Measurements from ENCODE around the gene HBEGF.

Gene HBEGF

GRCh38 chr5:140327589-140327988 lies 18.8 kb downstream of the HBEGF start:
- DNase-seq, result no peak
- no peaks in the 10 kb centered on the region for H3K36me3 ChIP-seq
- no peaks in the 10 kb centered on the region for H3K4me1 ChIP-seq
- H3K4me3 ChIP-seq (ENCODE audit: low read depth, low read length), result no peak overlapping the region
- no peak for TF ChIP-seq CTCF (IDR thresholded peaks at IDR 0.05; ENCODE audit: low read depth, low read length)
- H3K27me3 ChIP-seq, result no peaks in the 10 kb centered on the region
- no peaks in the 10 kb centered on the region for H3K9me3 ChIP-seq

GRCh38 chr5:140325486-140325885 lies 20.9 kb downstream of the HBEGF start:
- H3K4me1 ChIP-seq, result no peaks in the 10 kb centered on the region
- no peak overlapping the region for H3K4me3 ChIP-seq (ENCODE audit: low read depth, low read length)
- H3K27me3 ChIP-seq, result no peaks in the 10 kb centered on the region
- H3K9me3 ChIP-seq, result no peaks in the 10 kb centered on the region
- no peak for DNase-seq
- no peak for TF ChIP-seq CTCF (IDR thresholded peaks at IDR 0.05; ENCODE audit: low read depth, low read length)
- H3K36me3 ChIP-seq, result no peaks in the 10 kb centered on the region

- Histone ChIP-seq H3K27me3 (no peaks in the 10 kb centered on the region), H3K4me1 (no peaks in the 10 kb centered on the region), H3K36me3 (no peaks in the 10 kb centered on the region), H3K4me3 (ENCODE audit: low read depth, low read length) (no peak overlapping the region), H3K9me3 (no peaks in the 10 kb centered on the region)
- no peak for TF ChIP-seq CTCF (IDR thresholded peaks at IDR 0.05; ENCODE audit: low read depth, low read length)
- DNase-seq, result no peak
Observed at GRCh38 chr5:140324617-140325241, 21.7 kb downstream of the HBEGF start.

- H3K4me3 ChIP-seq (ENCODE audit: low read depth, low read length), result no peak overlapping the region
- DNase-seq, result no peak
- H3K36me3 ChIP-seq, result no peaks in the 10 kb centered on the region
- no peaks in the 10 kb centered on the region for H3K9me3 ChIP-seq
- no peaks in the 10 kb centered on the region for H3K27me3 ChIP-seq
- H3K4me1 ChIP-seq, result no peaks in the 10 kb centered on the region
- no peak for TF ChIP-seq CTCF (IDR thresholded peaks at IDR 0.05; ENCODE audit: low read depth, low read length)
Observed at GRCh38 chr5:140324041-140324600, 22.3 kb downstream of the HBEGF start.

GRCh38 chr5:140322751-140323731 lies 23.4 kb downstream of the HBEGF start:
- DNase-seq, result no peak
- H3K9me3 ChIP-seq, result no peaks in the 10 kb centered on the region
- no peak overlapping the region for H3K4me3 ChIP-seq (ENCODE audit: low read depth, low read length)
- H3K27me3 ChIP-seq, result no peaks in the 10 kb centered on the region
- H3K36me3 ChIP-seq, result no peaks in the 10 kb centered on the region
- H3K4me1 ChIP-seq, result no peaks in the 10 kb centered on the region
- TF ChIP-seq CTCF (IDR thresholded peaks at IDR 0.05; ENCODE audit: low read depth, low read length), result no peak
